ENCODE results near the gene FKBP2.

FKBP2 gene

DNA sequence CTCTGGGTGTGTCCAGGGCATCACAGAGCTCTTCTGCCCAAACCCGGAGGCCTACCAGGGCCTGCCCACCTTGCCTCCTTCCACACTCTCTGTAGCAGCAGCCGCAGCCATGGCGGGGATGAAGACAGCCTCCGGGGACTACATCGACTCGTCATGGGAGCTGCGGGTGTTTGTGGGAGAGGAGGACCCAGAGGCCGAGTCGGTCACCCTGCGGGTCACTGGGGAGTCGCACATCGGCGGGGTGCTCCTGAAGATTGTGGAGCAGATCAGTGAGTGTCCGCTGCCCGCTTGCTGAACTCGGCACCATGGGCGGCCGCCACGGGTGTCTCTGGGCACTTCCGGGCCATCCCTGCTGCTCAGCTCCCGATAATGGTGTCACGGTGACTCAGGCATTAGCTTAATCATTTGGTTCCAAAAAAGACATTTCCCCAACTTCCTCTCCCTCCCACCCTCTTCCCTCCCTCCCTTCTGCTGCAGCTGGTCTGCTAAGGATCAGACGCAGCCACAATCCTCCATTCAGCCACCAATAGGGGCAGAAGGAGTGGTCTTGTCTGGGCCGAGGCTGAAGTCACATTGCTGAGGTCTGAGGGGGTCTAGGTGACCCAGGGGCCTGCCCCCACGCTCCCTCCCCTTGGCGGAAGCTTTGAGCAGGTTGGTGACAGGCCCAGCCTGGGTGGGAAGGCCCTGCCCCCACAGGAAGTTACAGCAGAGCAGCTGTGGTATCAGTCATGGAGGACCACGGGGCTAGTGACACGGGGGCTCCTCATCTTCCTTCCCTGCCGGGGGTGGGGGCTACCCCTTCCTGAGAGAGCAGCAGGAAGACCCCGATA is 33.4 kb upstream of the FKBP2 start:
- no peaks in the 10 kb centered on the region for H3K9me3 ChIP-seq (ENCODE audit: control insufficient read depth in 1 of 2, low read length in 2 of 2)
- peaks cover 18 to 38% of the 10 kb centered on the region in 2 donors for H3K36me3 ChIP-seq (ENCODE audit: control insufficient read depth in 1 of 2, insufficient read depth in 2 of 2, low read length in 2 of 2)
- H3K27me3 ChIP-seq (ENCODE audit: low read depth, low read length) = no peaks in the 10 kb centered on the region
- H3K4me1 ChIP-seq (ENCODE audit: control insufficient read depth in 1 of 2, insufficient read depth in 2 of 2, low read length in 2 of 2) = peaks cover 3 to 15% of the 10 kb centered on the region in 2 donors
- peak overlapping the region; percentile 90 for H3K27ac ChIP-seq (ENCODE audit: low read length)
- H3K4me3 ChIP-seq (ENCODE audit: low read depth in 1 of 2, low read length in 2 of 2) = peak overlapping the region; percentile 56 to 67

GRCh38 chr11:64208086-64208795 is 32.7 kb upstream of the FKBP2 start:
- peaks cover 10 to 30% of the 10 kb centered on the region in 2 donors for H3K36me3 ChIP-seq (ENCODE audit: control insufficient read depth in 1 of 2, insufficient read depth in 2 of 2, low read length in 2 of 2)
- H3K9me3 ChIP-seq (ENCODE audit: control insufficient read depth in 1 of 2, low read length in 2 of 2) = no peaks in the 10 kb centered on the region
- H3K27me3 ChIP-seq (ENCODE audit: low read depth, low read length) = no peaks in the 10 kb centered on the region
- H3K4me1 ChIP-seq (ENCODE audit: control insufficient read depth in 1 of 2, insufficient read depth in 2 of 2, low read length in 2 of 2) = peaks cover 3 to 15% of the 10 kb centered on the region in 2 donors
- H3K27ac ChIP-seq (ENCODE audit: low read length) = peak overlapping the region; percentile 90
- H3K4me3 ChIP-seq (ENCODE audit: low read depth in 1 of 2, low read length in 2 of 2) = peak overlapping the region; percentile 56 to 67

GRCh38 chr11:64208796-64209562 is 31.9 kb upstream of the FKBP2 start:
- no peak overlapping the region for H3K4me3 ChIP-seq (ENCODE audit: low read depth in 1 of 2, low read length in 2 of 2)
- H3K36me3 ChIP-seq (ENCODE audit: control insufficient read depth in 1 of 2, insufficient read depth in 2 of 2, low read length in 2 of 2) = peaks cover 3 to 23% of the 10 kb centered on the region in 2 donors
- no peak overlapping the region for H3K27ac ChIP-seq (ENCODE audit: low read length)

DNA sequence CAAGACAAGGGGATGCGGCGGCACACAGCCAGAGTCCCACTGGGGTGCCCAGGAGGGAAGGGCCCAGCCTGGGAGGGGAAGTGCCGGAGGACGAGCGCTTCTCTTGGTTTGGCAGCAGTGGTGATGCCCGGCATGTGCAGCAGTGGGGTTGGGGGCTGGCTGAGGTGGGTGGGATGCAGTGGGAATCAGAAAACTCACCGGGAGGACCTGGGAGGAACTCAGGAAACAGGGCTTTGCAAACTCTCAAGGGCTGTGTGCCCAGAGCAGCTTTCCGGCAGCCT is 31.4 kb upstream of the FKBP2 start:
- H3K27ac ChIP-seq (ENCODE audit: low read length) = no peak overlapping the region
- H3K27me3 ChIP-seq (ENCODE audit: low read depth, low read length) = no peaks in the 10 kb centered on the region
- peaks cover 0 to 9% of the 10 kb centered on the region in 2 donors for H3K4me1 ChIP-seq (ENCODE audit: control insufficient read depth in 1 of 2, insufficient read depth in 2 of 2, low read length in 2 of 2)
- H3K4me3 ChIP-seq (ENCODE audit: low read depth in 1 of 2, low read length in 2 of 2) = no peak overlapping the region
- H3K9me3 ChIP-seq (ENCODE audit: control insufficient read depth in 1 of 2, low read length in 2 of 2) = no peaks in the 10 kb centered on the region
- peaks cover 0 to 17% of the 10 kb centered on the region in 2 donors for H3K36me3 ChIP-seq (ENCODE audit: control insufficient read depth in 1 of 2, insufficient read depth in 2 of 2, low read length in 2 of 2)

More at GRCh38 chr11:64208796-64209562, 31.9 kb upstream of the FKBP2 start:
- H3K27me3 ChIP-seq (ENCODE audit: low read depth, low read length) = no peaks in the 10 kb centered on the region
- no peaks in the 10 kb centered on the region for H3K9me3 ChIP-seq (ENCODE audit: control insufficient read depth in 1 of 2, low read length in 2 of 2)
- peaks cover 3 to 14% of the 10 kb centered on the region in 2 donors for H3K4me1 ChIP-seq (ENCODE audit: control insufficient read depth in 1 of 2, insufficient read depth in 2 of 2, low read length in 2 of 2)

- Histone ChIP-seq H3K4me1 (ENCODE audit: control insufficient read depth in 1 of 2, insufficient read depth in 2 of 2, low read length in 2 of 2) (peaks cover 0 to 5% of the 10 kb centered on the region in 2 donors), H3K36me3 (ENCODE audit: control insufficient read depth in 1 of 2, insufficient read depth in 2 of 2, low read length in 2 of 2) (peaks cover 0 to 15% of the 10 kb centered on the region in 2 donors), H3K9me3 (ENCODE audit: control insufficient read depth in 1 of 2, low read length in 2 of 2) (no peaks in the 10 kb centered on the region), H3K27ac (ENCODE audit: low read length) (no peak overlapping the region), H3K4me3 (ENCODE audit: low read depth in 1 of 2, low read length in 2 of 2) (no peak overlapping the region), H3K27me3 (ENCODE audit: low read depth, low read length) (no peaks in the 10 kb centered on the region)
These were observed 30.4 kb upstream of the FKBP2 start for GRCh38 chr11:64210301-64211020.

DNA sequence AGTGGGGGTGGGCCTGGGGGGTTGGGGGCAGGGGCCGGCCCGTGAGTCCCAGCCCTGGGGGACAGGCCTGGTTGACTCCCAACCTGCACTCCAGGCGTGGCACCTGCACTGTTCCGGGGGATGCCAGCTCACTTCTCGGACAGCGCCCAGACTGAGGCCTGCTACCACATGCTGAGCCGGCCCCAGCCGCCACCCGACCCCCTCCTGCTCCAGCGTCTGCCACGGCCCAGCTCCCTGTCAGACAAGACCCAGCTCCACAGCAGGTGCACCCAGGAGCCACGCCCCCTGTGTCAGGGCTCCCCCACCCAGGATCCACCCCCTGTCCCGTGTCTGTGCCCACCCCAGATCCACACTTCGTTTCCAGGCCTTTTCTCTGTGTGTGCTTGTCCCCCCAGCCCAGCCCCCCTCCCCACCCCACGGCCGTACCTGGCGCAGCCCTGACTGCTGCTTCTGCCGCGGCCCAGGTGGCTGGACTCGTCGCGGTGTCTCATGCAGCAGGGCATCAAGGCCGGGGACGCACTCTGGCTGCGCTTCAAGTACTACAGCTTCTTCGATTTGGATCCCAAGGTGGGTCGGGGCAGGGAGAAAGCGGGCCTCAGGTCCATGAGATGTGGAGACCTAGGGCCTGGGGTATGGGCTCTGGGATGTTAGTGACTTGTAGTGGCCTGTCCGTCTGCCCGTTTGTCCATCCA is 29.6 kb upstream of the FKBP2 start:
- peaks cover 0 to 5% of the 10 kb centered on the region in 2 donors for H3K4me1 ChIP-seq (ENCODE audit: control insufficient read depth in 1 of 2, insufficient read depth in 2 of 2, low read length in 2 of 2)
- peaks cover 0 to 8% of the 10 kb centered on the region in 2 donors for H3K36me3 ChIP-seq (ENCODE audit: control insufficient read depth in 1 of 2, insufficient read depth in 2 of 2, low read length in 2 of 2)
- no peaks in the 10 kb centered on the region for H3K9me3 ChIP-seq (ENCODE audit: control insufficient read depth in 1 of 2, low read length in 2 of 2)
- H3K4me3 ChIP-seq (ENCODE audit: low read depth in 1 of 2, low read length in 2 of 2) = no peak overlapping the region
- no peak overlapping the region for H3K27ac ChIP-seq (ENCODE audit: low read length)
- no peaks in the 10 kb centered on the region for H3K27me3 ChIP-seq (ENCODE audit: low read depth, low read length)

DNA sequence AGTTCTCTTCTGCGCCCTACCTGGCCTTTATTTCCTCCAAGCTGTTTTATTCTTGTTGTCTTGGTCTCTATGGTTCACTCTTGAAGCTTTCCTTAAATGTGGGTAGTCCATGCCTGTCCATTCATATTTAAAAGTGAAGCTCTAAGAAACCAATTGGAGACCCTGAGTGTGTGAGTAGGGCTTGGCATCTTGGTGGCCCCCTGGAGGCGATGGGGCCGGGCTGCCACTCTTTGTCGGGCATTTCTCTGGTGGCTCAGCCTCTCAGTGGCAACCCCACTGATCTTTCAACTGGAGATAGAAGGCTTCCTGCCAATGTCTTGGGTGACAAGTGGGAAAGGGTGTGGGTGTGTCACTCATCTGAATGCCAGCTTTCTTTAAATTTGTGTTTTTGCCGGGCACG is 24.0 kb upstream of the FKBP2 start:
- no peak overlapping the region for H3K4me3 ChIP-seq (ENCODE audit: low read depth in 1 of 2, low read length in 2 of 2)
- H3K36me3 ChIP-seq (ENCODE audit: control insufficient read depth in 1 of 2, insufficient read depth in 2 of 2, low read length in 2 of 2) = peaks cover 3 to 16% of the 10 kb centered on the region in 2 donors

DNA sequence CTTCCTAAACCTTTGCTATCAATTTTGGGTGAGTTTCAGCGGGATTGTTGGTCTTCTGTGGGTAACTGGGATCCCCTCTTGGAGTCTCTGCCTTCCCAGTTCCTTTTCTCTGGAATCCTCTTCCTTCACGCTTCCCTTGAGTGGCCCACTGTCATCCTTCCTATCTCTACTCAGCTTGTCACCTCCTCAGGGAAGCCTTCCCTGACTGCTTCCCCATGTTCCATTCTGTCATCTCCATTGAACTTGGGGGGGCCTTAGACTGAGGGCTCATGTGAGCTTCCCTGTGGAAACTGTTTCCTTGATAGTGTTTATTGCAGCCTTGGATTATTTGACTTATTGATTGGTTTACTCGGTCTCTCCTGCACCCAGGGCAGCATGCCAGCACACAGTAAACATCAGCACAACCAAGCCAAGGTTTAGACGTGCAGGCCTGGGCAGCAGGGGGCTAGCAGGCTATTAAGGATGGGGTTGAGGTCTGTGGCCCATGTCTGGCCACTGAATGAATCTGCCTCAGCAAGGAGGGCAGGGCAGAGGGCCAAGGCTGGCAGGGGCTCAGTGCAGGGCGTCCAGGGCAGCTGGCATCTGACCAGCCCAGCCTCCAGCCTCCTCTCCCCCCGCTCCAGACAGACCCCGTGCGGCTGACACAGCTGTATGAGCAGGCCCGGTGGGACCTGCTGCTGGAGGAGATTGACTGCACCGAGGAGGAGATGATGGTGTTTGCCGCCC is 22.1 kb upstream of the FKBP2 start:
- Histone ChIP-seq H3K4me3 (ENCODE audit: low read depth in 1 of 2, low read length in 2 of 2) (no peak overlapping the region), H3K27ac (ENCODE audit: low read length) (no peak overlapping the region), H3K9me3 (ENCODE audit: control insufficient read depth in 1 of 2, low read length in 2 of 2) (no peaks in the 10 kb centered on the region), H3K4me1 (ENCODE audit: control insufficient read depth in 1 of 2, insufficient read depth in 2 of 2, low read length in 2 of 2) (no peaks in the 10 kb centered on the region), H3K27me3 (ENCODE audit: low read depth, low read length) (no peaks in the 10 kb centered on the region), H3K36me3 (ENCODE audit: control insufficient read depth in 1 of 2, insufficient read depth in 2 of 2, low read length in 2 of 2) (peaks cover 3 to 16% of the 10 kb centered on the region in 2 donors)

More for the DNA sequence above, 24.0 kb upstream of the FKBP2 start:
- Histone ChIP-seq H3K4me1 (ENCODE audit: control insufficient read depth in 1 of 2, insufficient read depth in 2 of 2, low read length in 2 of 2) (no peaks in the 10 kb centered on the region), H3K27ac (ENCODE audit: low read length) (no peak overlapping the region), H3K27me3 (ENCODE audit: low read depth, low read length) (no peaks in the 10 kb centered on the region), H3K9me3 (ENCODE audit: control insufficient read depth in 1 of 2, low read length in 2 of 2) (no peaks in the 10 kb centered on the region)

- H3K27ac ChIP-seq (ENCODE audit: low read length) = no peak overlapping the region
These were observed 21.6 kb upstream of the FKBP2 start for GRCh38 chr11:64219354-64219684.

DNA sequence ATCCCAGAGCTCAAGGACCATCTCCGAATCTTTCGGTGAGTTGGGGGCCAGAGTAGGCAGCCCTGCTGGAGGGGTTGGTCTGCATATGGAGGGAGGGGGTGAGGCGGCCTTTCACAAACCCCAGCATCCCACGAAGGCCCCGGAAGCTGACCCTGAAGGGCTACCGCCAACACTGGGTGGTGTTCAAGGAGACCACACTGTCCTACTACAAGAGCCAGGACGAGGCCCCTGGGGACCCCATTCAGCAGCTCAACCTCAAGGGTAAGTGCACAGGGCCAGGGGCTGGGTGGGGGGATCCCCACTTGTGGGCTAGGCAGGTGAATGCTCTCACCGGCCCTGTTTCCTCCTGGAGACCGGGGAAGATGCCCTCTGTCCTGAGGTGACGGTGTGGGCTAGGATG is 21.1 kb upstream of the FKBP2 start:
- Histone ChIP-seq H3K4me3 (ENCODE audit: low read depth in 1 of 2, low read length in 2 of 2) (no peak overlapping the region), H3K27me3 (ENCODE audit: low read depth, low read length) (no peaks in the 10 kb centered on the region), H3K36me3 (ENCODE audit: control insufficient read depth in 1 of 2, insufficient read depth in 2 of 2, low read length in 2 of 2) (peaks cover 3 to 16% of the 10 kb centered on the region in 2 donors), H3K9me3 (ENCODE audit: control insufficient read depth in 1 of 2, low read length in 2 of 2) (no peaks in the 10 kb centered on the region), H3K27ac (ENCODE audit: low read length) (no peak overlapping the region), H3K4me1 (ENCODE audit: control insufficient read depth in 1 of 2, insufficient read depth in 2 of 2, low read length in 2 of 2) (no peaks in the 10 kb centered on the region)

More at GRCh38 chr11:64219354-64219684, 21.6 kb upstream of the FKBP2 start:
- H3K4me3 ChIP-seq (ENCODE audit: low read depth in 1 of 2, low read length in 2 of 2) = no peak overlapping the region
- no peaks in the 10 kb centered on the region for H3K9me3 ChIP-seq (ENCODE audit: control insufficient read depth in 1 of 2, low read length in 2 of 2)
- H3K4me1 ChIP-seq (ENCODE audit: control insufficient read depth in 1 of 2, insufficient read depth in 2 of 2, low read length in 2 of 2) = no peaks in the 10 kb centered on the region
- peaks cover 3 to 16% of the 10 kb centered on the region in 2 donors for H3K36me3 ChIP-seq (ENCODE audit: control insufficient read depth in 1 of 2, insufficient read depth in 2 of 2, low read length in 2 of 2)
- H3K27me3 ChIP-seq (ENCODE audit: low read depth, low read length) = no peaks in the 10 kb centered on the region
